NOMO-1 treated with DMSO at 0.1 percent for 48 hours (cell line): ENCODE results near the gene PIK3C2G.

Experiments used
- DNase-seq: peaks from one replicate; lab custom pipeline; 2025; ENCODE audit not compliant: unreplicated experiment; lab: John Stamatoyannopoulos, UW

Gene PIK3C2G

DNA sequence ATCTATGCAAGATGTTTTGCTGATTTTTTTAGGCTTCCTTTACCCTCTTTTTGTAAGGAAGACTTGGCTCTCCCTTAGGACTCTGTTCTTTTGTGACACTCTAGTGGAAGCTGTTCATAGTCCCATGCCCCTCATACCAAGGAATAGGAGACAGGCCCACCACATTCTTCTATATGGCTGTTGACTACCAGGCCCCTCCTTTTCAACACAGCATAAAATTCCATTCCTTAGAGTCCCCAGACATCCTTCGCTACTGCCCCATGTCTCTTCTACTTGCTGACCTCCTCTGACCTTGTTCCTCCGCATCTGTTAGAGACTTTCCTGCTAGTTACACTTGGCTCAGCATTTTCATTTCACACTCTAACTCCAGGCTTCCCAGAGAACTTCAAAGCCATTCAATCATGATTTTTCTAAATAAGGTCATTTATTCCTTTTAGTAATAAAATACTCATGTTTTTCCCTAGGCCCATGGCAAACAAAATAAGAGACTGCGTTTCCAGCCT lies 9.7 kb downstream of the PIK3C2G start:
- no peak for DNase-seq

DNA sequence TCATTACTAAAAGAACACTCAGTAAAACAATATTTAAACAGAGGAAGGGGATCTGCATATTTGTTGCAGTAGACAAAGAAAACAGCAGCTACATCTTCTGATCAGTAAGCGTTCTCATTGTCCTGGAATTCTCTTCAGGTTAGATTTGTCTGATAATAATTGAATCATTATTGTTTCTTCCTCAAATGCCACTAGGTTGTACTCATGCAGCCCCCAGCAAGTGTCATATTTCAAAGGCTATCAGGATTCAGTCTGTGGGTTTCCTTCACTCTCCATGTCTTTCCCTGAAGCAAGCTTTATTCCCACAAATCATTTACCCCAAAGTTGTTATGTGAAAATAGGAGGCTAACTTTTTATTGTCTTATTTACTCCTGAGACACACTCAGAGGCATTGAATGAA lies 14.7 kb downstream of the PIK3C2G start:
- no peak for DNase-seq

DNA sequence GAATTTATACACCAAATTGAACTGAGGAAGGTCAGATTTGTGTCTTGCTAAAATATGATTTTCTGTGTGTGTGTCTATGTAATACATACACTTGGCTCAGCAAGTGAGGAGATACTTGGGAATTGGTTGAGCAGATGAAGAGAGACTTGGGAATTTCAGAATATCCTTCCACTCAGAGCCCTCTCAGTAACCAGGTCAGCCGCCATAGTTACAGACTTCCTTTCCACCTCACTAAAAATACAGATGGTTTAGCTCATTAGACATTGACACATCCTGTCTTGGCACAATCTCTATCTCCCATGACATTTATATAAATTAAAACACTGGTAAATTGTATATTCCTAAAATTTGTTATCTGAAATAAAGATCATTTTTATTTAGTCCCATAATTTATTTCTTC lies 15.9 kb downstream of the PIK3C2G start:
- DNase-seq: no peak

DNA sequence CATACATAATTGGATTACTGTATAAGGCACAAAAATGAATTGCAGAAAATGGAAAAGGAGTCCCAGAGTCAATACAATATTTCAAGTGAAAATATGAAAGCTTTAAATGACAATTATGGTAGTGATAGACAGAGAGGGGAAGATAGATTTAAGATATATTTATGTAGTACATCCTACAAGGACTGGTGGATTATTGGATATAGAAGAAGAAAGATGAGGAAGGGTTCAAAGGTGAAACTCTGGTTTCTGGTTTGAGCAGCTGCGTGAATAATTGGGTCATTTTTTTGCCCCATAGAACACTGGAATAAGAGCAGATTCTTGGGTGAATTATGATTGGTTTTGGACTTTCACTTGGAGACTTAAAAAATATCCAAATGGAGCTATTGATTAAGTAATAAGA lies 19.4 kb downstream of the PIK3C2G start:
- no peak for DNase-seq

DNA sequence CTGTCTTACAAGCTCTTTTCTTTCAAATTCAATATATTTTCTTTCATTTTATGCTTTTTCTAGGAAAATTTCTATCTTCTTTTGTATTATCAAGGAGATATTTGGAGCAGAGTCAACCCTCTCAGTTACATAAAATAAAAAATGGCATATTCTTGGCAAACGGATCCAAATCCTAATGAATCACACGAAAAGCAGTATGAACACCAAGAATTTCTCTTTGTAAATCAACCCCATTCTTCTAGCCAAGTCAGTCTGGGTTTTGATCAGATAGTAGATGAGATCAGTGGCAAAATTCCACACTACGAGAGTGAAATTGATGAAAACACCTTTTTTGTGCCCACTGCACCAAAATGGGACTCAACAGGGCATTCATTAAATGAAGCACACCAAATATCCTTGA lies 20.6 kb downstream of the PIK3C2G start:
- no peak for DNase-seq

DNA sequence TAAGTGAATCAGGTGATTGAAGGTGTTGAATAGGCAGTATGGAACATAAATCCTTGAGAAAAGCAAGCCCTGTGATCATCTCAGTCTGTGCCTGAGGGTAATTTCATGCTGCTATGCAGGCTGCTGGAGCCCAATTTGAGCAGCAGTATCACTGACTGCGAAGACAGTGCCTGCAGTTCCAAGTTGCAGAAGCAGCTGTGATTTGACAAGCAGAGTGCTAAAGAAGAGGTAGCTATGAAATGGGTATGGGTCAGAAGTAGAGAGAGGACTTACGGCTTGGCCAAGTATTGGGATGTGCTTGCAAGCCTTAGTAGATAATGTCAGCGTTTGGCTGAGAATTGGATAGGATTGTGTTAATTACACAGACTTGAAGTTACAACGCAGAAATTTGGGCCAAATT lies 22.5 kb downstream of the PIK3C2G start:
- DNase-seq: no peak

DNA sequence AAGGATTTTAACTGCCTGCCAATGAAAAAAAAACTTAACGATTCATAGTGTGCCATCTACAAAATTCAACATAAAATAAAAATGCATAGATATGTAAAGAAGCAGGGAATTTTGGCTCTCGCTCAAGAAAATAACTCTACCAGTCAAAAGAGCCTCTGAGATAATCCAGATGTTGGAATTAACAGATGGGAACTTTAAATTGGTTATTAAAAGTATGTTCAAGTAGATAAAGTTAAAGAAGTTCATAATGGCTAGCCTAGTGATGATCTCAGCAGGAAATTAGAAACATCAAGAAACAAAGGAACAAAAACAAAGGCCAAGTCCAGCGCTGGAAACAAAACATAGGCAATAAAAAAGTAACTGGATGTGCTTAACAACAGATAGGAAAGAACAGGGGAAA lies 23.1 kb downstream of the PIK3C2G start:
- DNase-seq: no peak

DNA sequence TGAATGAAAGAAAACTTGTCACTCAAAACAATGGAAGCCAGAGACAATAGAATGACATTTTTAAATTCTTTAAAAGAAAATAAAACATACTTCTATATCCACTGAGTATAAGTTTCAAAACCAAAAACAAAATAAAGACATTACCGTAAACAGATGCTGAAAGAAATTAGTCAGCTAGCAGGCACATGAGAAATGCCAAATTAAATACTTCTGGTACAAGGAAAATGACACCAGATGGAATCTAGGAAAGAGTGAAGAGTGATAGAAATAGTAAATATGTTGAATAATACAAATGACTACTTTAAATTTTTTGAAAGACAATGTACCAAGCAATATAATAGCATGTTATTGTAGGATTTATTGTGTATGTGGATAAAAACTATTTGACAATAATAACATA lies 23.8 kb downstream of the PIK3C2G start:
- DNase-seq: no peak

DNA sequence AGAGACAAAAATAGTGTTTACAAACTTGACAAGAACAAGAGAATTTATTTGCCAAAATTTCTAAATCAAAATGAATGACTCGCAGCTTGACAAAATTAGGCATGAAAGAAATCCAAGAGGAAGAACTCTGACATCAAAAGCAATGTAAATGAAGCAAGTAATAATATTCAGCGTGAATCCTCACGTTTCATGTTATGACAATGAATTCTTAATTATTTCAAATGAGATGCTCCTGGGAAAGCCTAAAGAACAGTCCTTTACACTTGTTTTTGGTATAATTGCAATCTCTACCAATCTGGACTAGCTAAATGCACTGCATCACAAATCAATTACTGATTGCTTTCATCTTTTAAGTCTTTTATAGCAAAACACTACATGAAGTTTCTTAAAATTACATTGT lies 29.1 kb downstream of the PIK3C2G start:
- DNase-seq: no peak

DNA sequence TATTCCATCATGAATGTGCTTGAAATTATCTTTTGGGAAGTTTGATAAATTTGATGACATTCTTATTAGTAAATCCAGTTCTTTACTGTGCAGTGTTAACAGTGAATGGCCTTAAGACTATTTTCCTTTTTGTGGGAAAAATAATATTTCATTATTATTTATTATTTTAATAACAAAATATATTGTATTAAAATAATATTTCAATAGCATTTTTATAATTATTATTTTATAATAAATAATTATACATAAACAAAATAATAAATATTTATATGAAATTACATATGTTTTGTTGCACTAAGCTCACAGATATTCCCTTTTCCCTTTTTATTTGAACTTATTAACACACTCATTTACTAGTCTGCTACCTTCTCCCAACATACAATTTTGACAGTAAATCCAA lies 33.6 kb downstream of the PIK3C2G start:
- DNase-seq: no peak

DNA sequence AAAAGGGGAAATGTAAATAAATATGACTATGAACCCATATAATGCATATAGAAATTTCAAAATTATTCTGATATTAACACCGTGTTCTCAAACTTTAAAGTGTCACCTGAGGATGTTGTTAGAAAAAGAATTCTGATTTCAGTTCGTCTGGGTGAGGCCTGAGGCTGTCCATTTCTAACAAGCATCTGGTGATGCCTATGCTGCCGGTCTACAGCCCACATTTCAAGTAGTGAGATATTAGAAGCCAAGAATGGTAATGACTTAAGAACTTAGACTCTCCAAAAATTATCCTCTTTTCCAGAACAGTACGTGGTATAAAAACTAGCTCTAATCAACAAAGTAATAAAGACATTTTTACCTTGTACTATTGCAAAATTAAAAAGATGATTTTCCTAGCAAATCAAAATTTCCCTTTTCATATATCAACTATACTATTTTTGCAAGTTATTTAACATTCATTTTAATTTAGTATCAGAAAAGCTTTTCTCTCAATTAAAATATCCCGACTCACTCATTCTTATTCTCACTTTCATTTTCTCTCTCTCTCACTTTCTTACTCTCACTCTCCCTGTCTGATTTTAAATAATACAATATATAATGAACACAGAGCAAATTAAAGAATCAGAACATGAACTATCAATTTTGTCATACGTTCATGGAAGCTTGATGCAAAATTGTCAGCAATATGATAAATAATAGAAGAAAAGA lies 35.0 kb downstream of the PIK3C2G start:
- DNase-seq: no peak

DNA sequence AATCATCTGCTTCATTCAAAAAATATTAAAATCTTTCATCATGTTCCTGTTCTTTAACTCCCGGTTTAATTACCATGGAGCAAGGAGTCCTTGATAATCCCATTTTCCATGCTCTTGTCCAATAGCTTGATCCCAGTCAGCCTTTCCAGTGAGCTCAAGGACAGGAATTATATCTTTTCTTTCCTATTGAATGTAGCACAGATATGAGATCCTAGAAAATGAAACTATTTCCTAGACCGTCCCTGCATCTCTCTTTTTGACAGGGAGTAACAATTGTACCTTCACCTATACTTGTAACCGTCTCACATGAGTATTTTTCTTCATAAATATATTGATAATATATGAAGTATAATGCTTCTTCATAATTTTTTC lies 35.6 kb downstream of the PIK3C2G start:
- DNase-seq: no peak

DNA sequence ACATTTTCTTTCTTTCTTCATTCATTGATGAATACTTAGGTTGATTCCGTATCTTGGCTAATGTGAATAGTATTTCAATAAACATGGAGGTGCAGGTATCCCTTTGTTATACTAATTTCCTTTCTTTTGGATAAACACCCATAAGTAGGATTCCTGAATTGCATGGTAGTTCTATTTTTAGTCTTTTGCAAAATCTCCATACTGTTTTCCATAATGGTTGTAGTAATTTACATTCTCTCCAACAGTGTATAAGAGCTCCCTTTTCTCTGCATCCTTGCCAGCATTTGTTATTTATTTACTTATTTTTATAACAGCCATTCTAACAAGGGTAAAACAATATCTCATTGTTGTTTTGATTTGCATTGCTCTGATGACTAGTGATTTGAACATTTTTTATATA lies 36.6 kb downstream of the PIK3C2G start:
- DNase-seq: no peak

DNA sequence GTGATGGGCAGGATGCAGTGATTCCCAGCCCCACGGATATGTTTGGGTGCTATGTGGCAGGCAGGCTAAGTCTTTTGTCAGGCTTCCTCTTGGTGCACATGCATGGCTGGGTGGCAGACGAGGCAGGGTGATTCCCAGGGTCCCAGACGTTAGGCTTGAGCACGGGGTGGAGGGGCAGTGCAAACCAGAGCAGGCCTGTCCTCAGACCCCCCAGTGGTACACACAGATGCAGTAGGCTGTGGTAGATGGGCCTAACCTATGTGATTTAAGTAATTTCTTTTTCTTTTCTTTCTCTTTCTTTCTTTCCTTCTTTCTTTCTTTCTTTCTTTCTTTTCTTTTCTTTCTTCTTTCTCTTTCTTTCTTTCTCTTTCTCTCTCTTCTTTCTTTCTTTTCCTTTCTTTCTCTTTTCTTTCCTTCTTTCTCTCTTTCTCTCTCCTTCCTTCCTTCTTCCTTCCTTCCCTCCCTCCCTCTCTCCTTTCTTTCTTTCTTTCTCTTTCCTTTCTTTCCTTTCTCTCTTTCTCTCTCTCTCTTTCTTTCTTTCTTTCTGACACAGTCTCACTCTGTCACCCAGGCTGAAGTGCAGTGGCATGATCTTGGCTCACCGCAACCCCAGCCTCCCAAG lies 41.6 kb downstream of the PIK3C2G start:
- DNase-seq: no peak

DNA sequence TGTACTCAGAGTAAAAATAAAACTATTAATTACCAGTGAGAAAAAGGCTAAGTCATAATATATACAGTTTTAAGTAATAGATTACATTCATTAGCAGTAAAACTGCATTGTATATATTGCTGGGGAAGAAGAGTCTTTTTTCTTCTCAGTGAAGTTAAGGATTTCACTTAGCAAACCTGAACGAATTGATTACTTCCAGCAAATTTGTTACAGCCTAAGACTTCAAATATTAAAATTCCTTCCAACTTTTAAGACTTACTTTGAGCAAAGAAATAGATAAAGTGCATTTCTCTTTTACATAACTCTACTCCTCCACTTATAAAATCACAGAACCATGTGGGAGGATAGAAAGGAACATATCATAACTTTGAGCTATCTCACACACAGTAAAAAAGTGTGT lies 43.3 kb downstream of the PIK3C2G start:
- no peak for DNase-seq

DNA sequence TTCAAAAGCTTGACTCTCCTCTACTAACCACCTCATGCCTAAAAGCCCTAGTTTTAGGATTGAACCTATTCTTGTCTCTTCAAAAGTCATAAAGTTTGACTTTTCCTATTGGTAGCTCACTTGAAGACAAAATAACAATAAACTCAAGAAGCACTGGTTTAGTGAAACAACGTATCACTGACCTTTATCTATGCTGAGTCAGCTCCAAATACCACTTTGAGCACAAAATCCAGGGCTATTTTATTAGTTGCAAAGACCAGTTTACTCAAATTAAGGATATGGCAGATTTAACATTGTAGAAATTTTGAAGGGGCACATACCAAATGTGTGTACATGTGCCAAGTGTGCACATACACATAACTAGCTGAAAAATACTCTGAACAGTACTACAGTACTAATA lies 45.0 kb downstream of the PIK3C2G start:
- DNase-seq: no peak

DNA sequence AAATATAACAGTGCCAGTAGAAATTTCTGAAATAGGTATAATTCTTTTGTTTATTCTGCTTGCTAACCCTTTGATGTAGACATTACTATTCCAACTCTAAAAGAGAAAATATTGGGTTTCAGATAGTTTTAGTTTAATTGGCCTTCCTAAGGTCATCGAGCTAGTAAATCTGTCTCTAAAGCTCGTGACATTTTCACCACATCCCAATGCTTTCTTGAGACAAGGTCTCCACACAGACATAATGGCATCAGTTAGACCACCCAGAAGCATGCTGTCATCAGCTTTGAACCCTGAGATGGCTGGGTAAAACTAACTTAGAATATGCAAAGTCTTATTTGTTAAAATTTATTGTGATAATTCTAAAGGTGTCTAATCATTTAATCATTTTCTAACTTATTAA lies 52.0 kb downstream of the PIK3C2G start:
- no peak for DNase-seq

DNA sequence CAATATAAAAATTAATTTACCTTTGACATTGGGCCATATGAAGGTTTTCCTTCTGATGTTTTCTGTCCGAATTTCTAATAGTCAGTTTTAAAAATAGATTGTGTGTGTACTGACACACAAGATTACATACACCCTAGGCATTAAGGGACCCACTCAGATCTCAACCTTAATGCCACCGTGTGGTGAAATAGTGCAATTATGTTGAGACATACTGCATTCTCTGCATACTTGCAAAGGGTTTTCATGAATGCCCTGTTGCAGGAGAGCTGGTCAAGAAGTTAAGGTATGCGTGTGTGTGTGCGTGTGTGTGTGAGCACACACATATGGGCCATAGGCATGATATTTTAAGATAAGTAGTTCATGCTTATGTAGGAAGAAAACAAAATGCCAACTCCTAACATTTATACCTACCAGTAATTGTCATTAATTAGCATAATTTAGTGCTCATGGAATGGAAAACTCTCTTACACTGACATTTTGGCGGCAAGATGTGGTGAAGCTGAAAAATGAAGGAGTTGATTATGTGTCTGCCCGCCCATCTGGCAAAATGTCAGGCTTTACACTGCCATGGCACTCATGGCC lies 58.8 kb downstream of the PIK3C2G start:
- no peak for DNase-seq

DNA sequence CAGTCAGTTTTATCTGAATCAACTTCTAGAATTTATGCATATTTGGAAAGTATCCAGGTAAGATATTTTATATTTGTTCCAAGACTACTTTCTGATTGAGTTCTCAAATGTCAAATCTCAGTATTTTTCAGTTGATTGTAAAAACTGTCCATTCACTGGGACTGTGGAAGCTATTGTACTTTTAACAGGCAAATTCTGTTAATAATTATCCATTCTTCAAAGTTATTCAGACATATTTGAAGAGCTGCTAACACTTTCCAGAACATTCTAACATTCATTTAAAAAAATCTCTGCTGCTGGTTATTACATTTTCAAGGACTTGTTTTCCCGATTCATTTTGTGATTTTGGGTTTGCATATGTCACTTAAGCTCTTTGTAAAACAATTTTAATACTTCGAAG lies 59.7 kb downstream of the PIK3C2G start:
- no peak for DNase-seq

DNA sequence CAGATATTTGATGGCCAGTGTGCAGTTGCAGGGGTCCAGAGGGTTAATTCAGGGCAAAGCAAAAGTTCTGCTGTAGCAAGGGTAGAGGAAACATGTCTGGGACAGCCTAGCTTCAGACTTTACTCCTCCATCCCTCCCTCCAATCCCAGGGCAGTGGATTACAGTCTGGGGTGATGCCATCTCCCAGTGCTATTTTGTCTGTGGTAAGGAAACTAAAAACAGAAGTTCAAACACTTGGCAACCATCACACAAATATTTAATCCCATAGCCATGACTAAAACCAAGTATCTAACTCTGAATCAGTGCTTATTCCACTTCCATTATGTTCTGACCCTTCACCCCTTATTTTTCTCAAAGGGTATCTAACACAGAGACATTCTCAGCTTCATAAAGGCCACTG lies 61.8 kb downstream of the PIK3C2G start:
- no peak for DNase-seq

DNA sequence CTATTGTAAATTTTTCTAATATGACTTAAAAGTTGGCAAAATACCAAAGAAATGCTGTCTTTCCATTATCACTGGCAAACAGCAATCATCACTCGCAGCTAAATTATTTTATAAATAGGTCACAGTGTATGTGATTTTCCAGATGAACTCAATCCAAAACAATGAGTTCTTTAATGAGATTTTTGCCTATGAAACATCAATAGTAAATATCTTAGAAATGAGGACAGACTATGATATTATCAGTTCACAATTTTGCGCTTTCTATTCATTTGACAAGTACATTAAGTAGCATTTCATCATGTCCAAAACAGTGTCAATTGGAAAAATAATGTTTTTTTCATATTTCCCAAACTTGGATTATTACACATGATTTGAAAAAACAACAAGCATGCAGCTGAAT lies 65.7 kb downstream of the PIK3C2G start:
- no peak for DNase-seq

DNA sequence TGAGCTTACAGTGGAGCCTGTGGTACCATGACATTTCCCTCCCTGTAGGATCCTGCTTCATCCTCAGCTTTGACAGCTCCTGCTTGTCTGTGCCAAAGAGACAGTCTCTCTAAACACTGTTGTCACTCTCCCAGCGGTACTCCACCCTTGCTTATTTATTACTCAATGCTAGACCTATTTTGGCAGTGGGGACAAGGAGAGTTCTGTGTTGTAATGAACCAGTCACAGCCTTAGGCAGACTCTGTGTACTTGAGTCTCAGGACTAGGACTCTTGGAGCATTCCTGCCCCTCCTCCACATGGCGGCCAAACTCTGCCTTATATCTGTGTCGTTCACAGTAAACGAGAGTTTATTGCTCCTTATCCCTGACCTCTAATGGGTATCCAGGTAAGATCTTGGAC lies 70.9 kb downstream of the PIK3C2G start:
- no peak for DNase-seq

DNA sequence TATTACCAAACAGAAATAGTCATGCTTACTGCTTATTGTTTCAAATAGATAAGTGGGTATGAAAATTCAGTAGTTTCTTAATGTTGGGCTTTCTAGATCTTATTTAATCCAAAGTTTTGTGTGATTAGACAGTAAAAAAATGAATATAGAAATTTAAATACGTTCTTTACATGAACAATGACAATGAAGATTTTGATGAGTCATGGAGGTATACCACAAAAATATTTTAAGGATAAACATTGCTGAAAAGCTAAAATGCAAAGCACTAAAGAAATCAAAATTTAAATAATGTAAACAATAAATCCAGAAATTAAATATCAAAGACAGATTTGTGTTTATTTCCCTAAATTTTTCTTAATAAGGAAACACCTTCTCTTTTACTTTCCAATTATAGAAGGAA lies 78.3 kb downstream of the PIK3C2G start:
- no peak for DNase-seq
